Loucy (cell line): ENCODE results near the gene LTA.
A peak's percentile ranks its signal among the peaks of the same experiment; 100 is the strongest.

Experiments used
- H2AFZ ChIP-seq: fragments of 200-600 bp; sonication (generic); 2 replicates; pipeline ENCODE4 v1.6.0; 2016; ENCODE audit warnings: antibody characterized with exemption, mild to moderate bottlenecking, low read length, moderate library complexity
- H3F3A ChIP-seq: fragments of 200-600 bp; 2 replicates; pipeline ENCODE4 v1.6.0; 2016; ENCODE audit warnings: antibody characterized with exemption, low read depth, mild to moderate bottlenecking
- H3K27me3 ChIP-seq: fragments of 200-600 bp; sonication (generic); 2 replicates; pipeline ENCODE4 v1.6.1; 2014; ENCODE audit warnings: low read length, mild to moderate bottlenecking; ENCODE audit not compliant: insufficient read depth, poor library complexity, severe bottlenecking
- H3K36me3 ChIP-seq: fragments of 200-600 bp; sonication (generic); 2 replicates; pipeline ENCODE4 v1.6.1; 2016; ENCODE audit warnings: low read length; ENCODE audit not compliant: insufficient read depth
- H3K4me1 ChIP-seq: fragments of 200-600 bp; sonication (generic); 2 replicates; pipeline ENCODE4 v1.5.1; 2014; ENCODE audit warnings: low read length, mild to moderate bottlenecking; ENCODE audit not compliant: insufficient read depth, poor library complexity, severe bottlenecking
- H3K4me2 ChIP-seq: fragments of 200-600 bp; sonication (generic); 2 replicates; pipeline ENCODE4 v1.6.0; 2014; ENCODE audit warnings: antibody characterized with exemption, low read length, low read depth, mild to moderate bottlenecking; ENCODE audit not compliant: poor library complexity, severe bottlenecking
- H3K4me3 ChIP-seq: fragments of 200-600 bp; sonication (generic); 2 replicates; pipeline ENCODE4 v1.5.1; 2014; ENCODE audit warnings: low read length, mild to moderate bottlenecking, mixed read lengths; ENCODE audit not compliant: poor library complexity, severe bottlenecking
- H3K79me2 ChIP-seq: fragments of 200-600 bp; sonication (generic); 2 replicates; pipeline ENCODE4 v1.6.1; 2014; ENCODE audit warnings: low read length; ENCODE audit not compliant: insufficient read depth
- H3K9ac ChIP-seq: fragments of 200-600 bp; sonication (generic); 2 replicates; pipeline ENCODE4 v1.6.0; 2014; ENCODE audit warnings: mild to moderate bottlenecking, low read depth, low read length, moderate library complexity; ENCODE audit not compliant: poor library complexity, severe bottlenecking
- H3K9me2 ChIP-seq: fragments of 200-600 bp; sonication (generic); replicated peaks from 2 replicates; pipeline ENCODE4 v1.6.1; 2016; ENCODE audit warnings: low read depth, low read length, mixed read lengths
- H3K9me3 ChIP-seq: fragments of 200-600 bp; sonication (generic); 2 replicates; pipeline ENCODE4 v1.6.1; 2014; ENCODE audit warnings: mild to moderate bottlenecking, antibody characterized with exemption, low read length, low read depth; ENCODE audit not compliant: insufficient read depth
- H4K20me1 ChIP-seq: fragments of 200-600 bp; sonication (generic); 2 replicates; pipeline ENCODE4 v1.6.0; 2014; ENCODE audit warnings: antibody characterized with exemption, low read length, mild to moderate bottlenecking; ENCODE audit not compliant: insufficient read depth, poor library complexity, severe bottlenecking
- EZH2phosphoT487 ChIP-seq: fragments of 200-600 bp; IDR thresholded peaks from 2 replicates; pipeline ENCODE4 v1.6.1; 2018; ENCODE audit warnings: antibody characterized with exemption, mild to moderate bottlenecking, moderate library complexity, borderline replicate concordance
- TF ChIP-seq, protein P1 (sequence below): fragments of 200-600 bp; sonication (generic); conservative IDR thresholded peaks from 2 replicates; pipeline ENCODE4 v1.5.1; 2014; ENCODE audit warnings: mild to moderate bottlenecking, antibody characterized with exemption, low read length

The LTA gene

DNA sequence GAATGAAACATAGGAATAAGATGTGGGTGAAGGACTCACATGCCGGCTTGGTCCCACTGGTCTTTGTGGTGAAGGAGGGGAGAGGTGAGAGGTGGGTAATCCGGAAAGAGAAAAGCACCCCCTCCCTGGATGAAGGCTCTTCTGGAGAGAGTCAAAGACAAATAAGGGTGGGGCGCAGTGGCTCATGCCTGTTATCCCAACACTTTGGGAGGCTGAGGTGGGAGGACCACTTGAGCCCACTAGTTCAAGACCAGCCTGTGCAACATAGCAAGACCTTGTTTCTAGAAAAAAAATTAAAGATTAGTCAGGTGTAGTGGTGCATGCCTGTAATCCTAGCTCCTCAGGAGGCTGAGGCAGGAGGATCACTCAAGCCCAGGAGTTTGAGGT lies 7.0 kb downstream of the LTA start:
- TF ChIP-seq, protein P1, sequence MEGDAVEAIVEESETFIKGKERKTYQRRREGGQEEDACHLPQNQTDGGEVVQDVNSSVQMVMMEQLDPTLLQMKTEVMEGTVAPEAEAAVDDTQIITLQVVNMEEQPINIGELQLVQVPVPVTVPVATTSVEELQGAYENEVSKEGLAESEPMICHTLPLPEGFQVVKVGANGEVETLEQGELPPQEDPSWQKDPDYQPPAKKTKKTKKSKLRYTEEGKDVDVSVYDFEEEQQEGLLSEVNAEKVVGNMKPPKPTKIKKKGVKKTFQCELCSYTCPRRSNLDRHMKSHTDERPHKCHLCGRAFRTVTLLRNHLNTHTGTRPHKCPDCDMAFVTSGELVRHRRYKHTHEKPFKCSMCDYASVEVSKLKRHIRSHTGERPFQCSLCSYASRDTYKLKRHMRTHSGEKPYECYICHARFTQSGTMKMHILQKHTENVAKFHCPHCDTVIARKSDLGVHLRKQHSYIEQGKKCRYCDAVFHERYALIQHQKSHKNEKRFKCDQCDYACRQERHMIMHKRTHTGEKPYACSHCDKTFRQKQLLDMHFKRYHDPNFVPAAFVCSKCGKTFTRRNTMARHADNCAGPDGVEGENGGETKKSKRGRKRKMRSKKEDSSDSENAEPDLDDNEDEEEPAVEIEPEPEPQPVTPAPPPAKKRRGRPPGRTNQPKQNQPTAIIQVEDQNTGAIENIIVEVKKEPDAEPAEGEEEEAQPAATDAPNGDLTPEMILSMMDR = no peak
- no peak for TF ChIP-seq EZH2phosphoT487
- H3K9me3 ChIP-seq = no peaks in the 10 kb centered on the region
- H3K4me1 ChIP-seq = peaks cover 67% of the 10 kb centered on the region
- H2AFZ ChIP-seq = no peak overlapping the region
- H3K27me3 ChIP-seq = no peaks in the 10 kb centered on the region
- H3K4me2 ChIP-seq = no peak overlapping the region
- H3K9ac ChIP-seq = no peak overlapping the region
- peaks cover 19% of the 10 kb centered on the region for H3K79me2 ChIP-seq
- no peaks in the 10 kb centered on the region for H3K9me2 ChIP-seq
- no peak overlapping the region for H3K4me3 ChIP-seq
- no peaks in the 10 kb centered on the region for H3K36me3 ChIP-seq
- H4K20me1 ChIP-seq = no peaks in the 10 kb centered on the region
- H3F3A ChIP-seq = no peaks in the 10 kb centered on the region

DNA sequence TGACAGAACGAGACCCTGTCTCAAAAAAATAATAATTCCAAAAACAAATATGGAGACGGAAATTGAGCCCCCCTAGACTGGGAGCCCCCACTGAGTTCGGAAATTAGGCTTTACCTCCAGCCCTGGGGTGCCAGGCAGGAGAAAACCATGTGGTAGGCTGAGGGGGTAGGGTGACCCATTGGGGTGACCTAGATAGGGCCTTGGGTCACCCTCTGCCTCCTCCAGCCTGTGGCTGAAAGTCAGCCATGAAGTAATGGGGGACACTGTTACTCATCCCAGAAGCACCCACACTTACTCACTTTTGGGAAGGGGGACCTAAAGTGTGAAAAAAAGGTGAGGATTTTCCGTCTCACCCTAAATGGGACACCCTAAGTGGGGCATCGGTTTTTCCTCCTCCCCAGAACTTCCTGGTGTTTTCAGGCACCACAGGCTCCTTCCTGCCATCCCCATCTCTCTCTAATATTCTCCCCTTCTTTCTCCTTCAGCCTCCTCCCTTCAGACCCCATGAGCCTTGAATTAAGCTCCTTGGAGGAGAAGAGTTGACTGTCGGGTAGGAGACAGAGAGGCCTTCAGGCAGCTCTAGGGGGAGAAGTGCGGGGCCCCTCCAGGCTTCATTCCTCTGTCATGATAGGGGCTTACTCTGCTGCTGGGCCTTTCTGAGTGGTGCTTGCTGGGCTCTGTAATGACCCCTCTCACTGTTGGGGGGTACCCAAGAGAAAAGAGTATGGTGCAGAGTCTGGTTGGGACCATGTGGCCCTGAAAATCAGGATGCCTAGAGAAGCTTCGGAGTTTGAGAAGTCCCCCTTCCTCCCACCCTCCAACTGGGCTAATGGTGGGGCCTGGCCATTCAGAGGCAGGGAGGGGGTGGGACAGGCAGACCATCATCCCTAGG lies 7.7 kb downstream of the LTA start:
- Histone ChIP-seq H3K9me3 (no peaks in the 10 kb centered on the region), H3K4me2 (peak overlapping the region; percentile 92), H3K9ac (peak overlapping the region; percentile 100), H3K79me2 (peaks cover 19% of the 10 kb centered on the region), H3K4me1 (peaks cover 61% of the 10 kb centered on the region), H3F3A (no peaks in the 10 kb centered on the region), H3K36me3 (no peaks in the 10 kb centered on the region), H2AFZ (no peak overlapping the region), H4K20me1 (no peaks in the 10 kb centered on the region), H3K4me3 (peak overlapping the region; percentile 99), H3K9me2 (no peaks in the 10 kb centered on the region), H3K27me3 (no peaks in the 10 kb centered on the region)
- no peak for TF ChIP-seq EZH2phosphoT487
- TF ChIP-seq, protein P1 = no peak

DNA sequence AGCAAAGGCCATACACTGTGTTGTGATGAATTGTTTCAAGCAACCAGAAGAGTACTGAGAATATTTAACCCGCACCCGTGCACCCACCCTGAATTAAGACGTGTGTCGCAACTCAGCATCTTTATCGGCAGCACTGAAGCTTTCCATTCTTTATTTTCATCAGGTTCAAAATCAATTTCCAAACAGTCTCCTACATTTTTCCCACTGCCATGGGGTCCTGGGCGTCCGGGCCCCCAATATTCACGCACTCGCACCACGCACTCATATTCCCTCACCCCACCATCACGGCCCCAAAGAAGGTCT lies 8.3 kb downstream of the LTA start:
- H4K20me1 ChIP-seq = no peaks in the 10 kb centered on the region
- H3K4me2 ChIP-seq = peak overlapping the region; percentile 92
- peaks cover 61% of the 10 kb centered on the region for H3K4me1 ChIP-seq
- H2AFZ ChIP-seq = peak overlapping the region; percentile 83
- no peaks in the 10 kb centered on the region for H3K27me3 ChIP-seq
- H3K36me3 ChIP-seq = no peaks in the 10 kb centered on the region
- TF ChIP-seq EZH2phosphoT487 = no peak
- TF ChIP-seq, protein P1 = no peak
- peaks cover 19% of the 10 kb centered on the region for H3K79me2 ChIP-seq
- peak overlapping the region; percentile 99 for H3K4me3 ChIP-seq
- H3K9me2 ChIP-seq = no peaks in the 10 kb centered on the region
- no peaks in the 10 kb centered on the region for H3F3A ChIP-seq
- H3K9ac ChIP-seq = peak overlapping the region; percentile 100
- no peaks in the 10 kb centered on the region for H3K9me3 ChIP-seq
